B cell (primary cell): Measurements from ENCODE around the gene AK1. TPM values are rescaled to one million over a fixed set of nuclear protein-coding genes. Genes with fewer than 3 reads are reported as not detected.

ENCODE experiments used
- ATAC-seq: fragments of 200-7000 bp; cut with Tn5 transposase; one replicate; pipeline ENCODE4 v1.10.0; 2021; ENCODE audit warnings: low read depth, mild to moderate bottlenecking, moderate number of reproducible peaks, moderate library complexity
- CTCF ChIA-PET: fragments of 350-600 bp; sonication (Branson Sonifier 250); formaldehyde crosslinking; loops from one replicate; lab custom pipeline; 2021; ENCODE audit warnings: antibody characterized with exemption, inconsistent platforms; lab: Charles Lee
- POLR2A ChIA-PET: fragments of 350-600 bp; sonication (Branson Sonifier 250); formaldehyde crosslinking; loops from one replicate; lab custom pipeline; 2021; ENCODE audit warnings: antibody characterized with exemption; lab: Charles Lee
- DNase-seq: peaks from one replicate; pipeline ENCODE4 v3.0.0; 2013
- H2AFZ ChIP-seq: 2 replicates; pipeline ENCODE4 v1.6.1; 2012; ENCODE audit warnings: mild to moderate bottlenecking, low read depth, low read length; ENCODE audit not compliant: insufficient read depth, poor library complexity, severe bottlenecking
- H3K27ac ChIP-seq, 2 donors: 1 replicate in 1 of 2; 2 replicates in 1 of 2; pipeline ENCODE4 v1.5.1; 2012 to 2013; ENCODE audit warnings: low read length in 2 of 2, mild to moderate bottlenecking in 2 of 2, moderate library complexity in 1 of 2
- H3K27me3 ChIP-seq, 4 experiments: fragments of 200-600 bp in 1 of 4; sonication (generic) in 1 of 4; replicated peaks in 1 of 4; 1 replicate in 2 of 4; 2 replicates in 2 of 4; pipeline versions ENCODE4 v1.6.1 to v1.7.0; 2013 to 2016; ENCODE audit warnings: low read length in 3 of 4, mild to moderate bottlenecking in 2 of 4, mixed read lengths in 1 of 4, moderate library complexity in 1 of 4; ENCODE audit not compliant: insufficient read depth in 4 of 4, control insufficient read depth in 3 of 4; ENCODE audit errors: control extremely low read depth in 1 of 4
- H3K36me3 ChIP-seq, 2 experiments: replicated peaks in 1 of 2; 1 replicate in 1 of 2; 2 replicates in 1 of 2; pipeline versions ENCODE4 v1.6.1 to v1.7.1; 2013; ENCODE audit warnings: low read length in 1 of 2; ENCODE audit not compliant: insufficient read depth in 2 of 2, control insufficient read depth in 1 of 2; ENCODE audit errors: control extremely low read depth in 1 of 2, extremely low read depth in 1 of 2
- H3K4me1 ChIP-seq, 2 donors: fragments of 200-600 bp in 1 of 2; sonication (generic) in 1 of 2; 1 replicate in 1 of 2; 2 replicates in 1 of 2; pipeline versions ENCODE4 v1.5.1 to v1.6.1; 2013 to 2017; ENCODE audit warnings: low read length in 2 of 2; ENCODE audit not compliant: control insufficient read depth in 2 of 2, insufficient read depth in 2 of 2
- H3K4me2 ChIP-seq: replicated peaks from 2 replicates; pipeline ENCODE3; 2012; ENCODE audit warnings: mild to moderate bottlenecking, low read depth, low read length; ENCODE audit not compliant: poor library complexity, severe bottlenecking
- H3K4me3 ChIP-seq, 5 experiments: fragments of 200-600 bp in 1 of 5; sonication (generic) in 1 of 5; 1 replicate in 3 of 5; 2 replicates in 2 of 5; pipeline versions ENCODE4 v1.5.1 to v1.7.0; 2011 to 2016; ENCODE audit warnings: low read length in 4 of 5, mild to moderate bottlenecking in 4 of 5, low read depth in 2 of 5, control low read depth in 1 of 5, moderate library complexity in 1 of 5; ENCODE audit not compliant: insufficient read depth in 1 of 5; ENCODE audit errors: control extremely low read depth in 1 of 5, extremely low read depth in 1 of 5
- H3K79me2 ChIP-seq: fragments of 200-600 bp; sonication (generic); one replicate; pipeline ENCODE4 v1.6.0; 2016; ENCODE audit warnings: low read length; ENCODE audit not compliant: control insufficient read depth, insufficient read depth
- H3K9ac ChIP-seq: fragments of 200-600 bp; sonication (generic); 2 replicates; pipeline ENCODE4 v1.6.1; 2017; ENCODE audit warnings: mild to moderate bottlenecking, low read length, moderate library complexity
- H3K9me3 ChIP-seq, 3 donors: one replicate each; pipeline versions ENCODE4 v1.6.1 to v1.7.1; 2013; ENCODE audit warnings: low read length in 2 of 3; ENCODE audit not compliant: control insufficient read depth in 2 of 3, insufficient read depth in 1 of 3; ENCODE audit errors: control extremely low read depth in 1 of 3
- H4K20me1 ChIP-seq: 2 replicates; pipeline ENCODE4 v1.6.0; 2012; ENCODE audit warnings: mild to moderate bottlenecking, low read length; ENCODE audit not compliant: insufficient read depth, control insufficient read depth, poor library complexity, severe bottlenecking
- H3K27ac Mint-ChIP-seq: one replicate; pipeline ENCODE4 v1.8.0; 2021; ENCODE audit warnings: mixed read lengths
- H3K27me3 Mint-ChIP-seq: one replicate; pipeline ENCODE4 v1.8.0; 2021; ENCODE audit warnings: mixed read lengths
- H3K4me1 Mint-ChIP-seq: one replicate; pipeline ENCODE4 v1.8.0; 2021; ENCODE audit warnings: mixed read lengths
- H3K4me3 Mint-ChIP-seq: one replicate; pipeline ENCODE4 v1.8.0; 2021; ENCODE audit warnings: mixed read lengths
- H3K9me3 Mint-ChIP-seq: one replicate; pipeline ENCODE4 v1.8.0; 2022; ENCODE audit warnings: mixed read lengths; ENCODE audit not compliant: insufficient read depth
- EZH2 ChIP-seq: IDR thresholded peaks from 2 replicates; pipeline ENCODE4 v1.6.1; 2012; ENCODE audit warnings: borderline replicate concordance, low read depth, mild to moderate bottlenecking, moderate library complexity, low read length; ENCODE audit not compliant: insufficient read depth, poor library complexity, severe bottlenecking
- WGBS: methylation state at CpG from one replicate; pipeline ENCODE4 v1.1.5; 2013; ENCODE audit warnings: missing lambda C conversion rate; ENCODE audit not compliant: insufficient coverage; 5-methylcytosine and 5-hydroxymethylcytosine counted together
- intact Hi-C: fragments of 100-400 bp; cut with micrococcal nuclease; formaldehyde crosslinking; loops from one replicate; pipeline ENCODE4 v1.10.0; 2022
- polyA plus RNA-seq: library from polyadenylated mRNA; depleted of rRNA; stranded (reverse); fragments of >200 nt; gene quantifications from 2 replicates; pipeline ENCODE4 v1.2.3, GENCODE V29; 2012
- total RNA-seq, 2 donors: library from RNA; stranded (reverse); fragments of 120-200 nt in 1 of 2; gene quantifications; 1 replicate in 1 of 2; 2 replicates in 1 of 2; pipeline versions ENCODE4 v1.2.3 to v1.2.4, GENCODE V29; 2013 to 2022
- TF ChIP-seq, protein P1 (sequence below): fragments of 200-600 bp; IDR thresholded peaks from one replicate; pipeline ENCODE4 v1.8.0; 2022; ENCODE audit warnings: antibody characterized with exemption, mild to moderate bottlenecking

AK1 gene
- total and polyA plus RNA-seq, 2 donors (not counting 1 experiment from before 2014, with no cell fraction given) = 28.0 to 31.8 TPM

DNA sequence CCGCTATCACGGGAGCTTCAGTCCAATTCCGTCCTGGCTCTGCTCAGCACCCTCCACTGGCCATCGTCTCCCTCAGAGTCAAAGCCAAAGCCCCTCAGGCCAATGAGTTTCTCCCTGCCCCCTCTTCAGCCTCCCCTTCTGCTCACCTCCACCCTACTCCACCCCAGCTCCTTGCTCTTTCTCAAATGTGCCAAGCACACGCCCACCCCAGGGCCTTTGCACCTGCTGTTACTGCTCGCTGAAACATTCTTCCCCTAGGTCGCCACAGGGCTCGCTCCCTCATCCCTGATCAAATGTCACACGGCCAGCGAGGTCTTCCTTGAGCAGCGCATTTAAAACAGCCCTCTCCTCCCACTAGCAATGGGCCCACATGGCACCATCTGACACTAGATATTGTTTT, 16.7 kb downstream of the AK1 start:
- POLR2A ChIA-PET = interaction anchor here (1.0 kb wide), 1 partner anchor 76 kb away, joined by 8 read pairs; no protein-coding TSS in a partner anchor
- no peak overlapping the region for H3K4me3 Mint-ChIP-seq

DNA sequence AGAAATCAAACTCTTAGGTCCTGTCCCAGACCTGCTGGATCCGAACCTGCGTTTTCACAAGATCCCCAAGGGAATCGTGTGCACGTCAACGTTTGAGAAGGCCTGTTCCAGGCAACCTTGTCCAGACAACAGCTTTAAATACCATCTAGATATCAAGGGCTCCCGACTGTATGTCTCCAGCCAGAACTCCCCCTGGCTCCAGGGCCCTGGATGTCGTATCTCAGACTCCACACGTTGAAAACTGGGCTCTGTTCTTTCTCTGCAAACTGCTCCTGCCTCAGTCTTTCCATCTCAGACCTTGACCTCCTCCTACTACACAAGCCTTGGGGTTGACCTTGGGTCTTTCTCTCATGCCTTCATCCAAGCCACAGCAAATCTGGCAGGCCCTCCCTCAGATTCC, 17.2 kb downstream of the AK1 start:
- H3K4me2 ChIP-seq = no peak overlapping the region
- H3K9ac ChIP-seq = no peak overlapping the region
- no peaks in the 10 kb centered on the region for H3K9me3 ChIP-seq
- H3K27ac ChIP-seq = peak overlapping the region in 1 of 2 donors; percentile 28
- ATAC-seq = no peak
- no peaks in the 10 kb centered on the region for H3K27me3 ChIP-seq
- WGBS = 92% methylated on average over 8 of the region's 8 CpGs
- Mint-ChIP-seq H3K4me1 (peaks cover 54% of the 10 kb centered on the region), H3K4me3 (no peak overlapping the region), H3K27me3 (no peaks in the 10 kb centered on the region), H3K9me3 (no peaks in the 10 kb centered on the region), H3K27ac (peak overlapping the region; percentile 99)
- intact Hi-C loops = no loop called here
- H3K79me2 ChIP-seq = no peaks in the 10 kb centered on the region
- H4K20me1 ChIP-seq = no peaks in the 10 kb centered on the region
- H3K4me3 ChIP-seq = no peak overlapping the region
- H3K36me3 ChIP-seq = no peaks in the 10 kb centered on the region
- no peak for DNase-seq
- TF ChIP-seq, protein P1, sequence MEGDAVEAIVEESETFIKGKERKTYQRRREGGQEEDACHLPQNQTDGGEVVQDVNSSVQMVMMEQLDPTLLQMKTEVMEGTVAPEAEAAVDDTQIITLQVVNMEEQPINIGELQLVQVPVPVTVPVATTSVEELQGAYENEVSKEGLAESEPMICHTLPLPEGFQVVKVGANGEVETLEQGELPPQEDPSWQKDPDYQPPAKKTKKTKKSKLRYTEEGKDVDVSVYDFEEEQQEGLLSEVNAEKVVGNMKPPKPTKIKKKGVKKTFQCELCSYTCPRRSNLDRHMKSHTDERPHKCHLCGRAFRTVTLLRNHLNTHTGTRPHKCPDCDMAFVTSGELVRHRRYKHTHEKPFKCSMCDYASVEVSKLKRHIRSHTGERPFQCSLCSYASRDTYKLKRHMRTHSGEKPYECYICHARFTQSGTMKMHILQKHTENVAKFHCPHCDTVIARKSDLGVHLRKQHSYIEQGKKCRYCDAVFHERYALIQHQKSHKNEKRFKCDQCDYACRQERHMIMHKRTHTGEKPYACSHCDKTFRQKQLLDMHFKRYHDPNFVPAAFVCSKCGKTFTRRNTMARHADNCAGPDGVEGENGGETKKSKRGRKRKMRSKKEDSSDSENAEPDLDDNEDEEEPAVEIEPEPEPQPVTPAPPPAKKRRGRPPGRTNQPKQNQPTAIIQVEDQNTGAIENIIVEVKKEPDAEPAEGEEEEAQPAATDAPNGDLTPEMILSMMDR = no peak
- no peak for TF ChIP-seq EZH2
- POLR2A ChIA-PET = no interaction called here
- CTCF ChIA-PET = interaction anchor here (0.7 to 3.7 kb wide), 5 partner anchors 10 to 1652 kb away, joined by 3 to 19 read pairs (median 5); partner anchors contain the start of gene TOR2A
- peaks cover 54 to 79% of the 10 kb centered on the region in 2 donors for H3K4me1 ChIP-seq
- H2AFZ ChIP-seq = no peak overlapping the region

More for the DNA sequence above, 16.7 kb downstream of the AK1 start:
- Histone ChIP-seq H3K4me2 (no peak overlapping the region), H3K79me2 (no peaks in the 10 kb centered on the region), H2AFZ (no peak overlapping the region), H3K36me3 (no peaks in the 10 kb centered on the region), H3K9me3 (no peaks in the 10 kb centered on the region), H3K9ac (no peak overlapping the region), H3K27ac (peak overlapping the region in 1 of 2 donors; percentile 90), H3K4me3 (no peak overlapping the region), H3K27me3 (no peaks in the 10 kb centered on the region), H4K20me1 (no peaks in the 10 kb centered on the region), H3K4me1 (peaks cover 59 to 81% of the 10 kb centered on the region in 2 donors)
- H3K9me3 Mint-ChIP-seq = no peaks in the 10 kb centered on the region
- H3K27ac Mint-ChIP-seq = peak overlapping the region; percentile 99
- 97% methylated on average over 10 of the region's 11 CpGs for WGBS
- ATAC-seq = no peak
- intact Hi-C loops = no loop called here
- DNase-seq = no peak
- no peak for TF ChIP-seq EZH2
- TF ChIP-seq, protein P1 = no peak
- CTCF ChIA-PET = interaction anchor here (0.7 to 3.7 kb wide), 3 partner anchors 9 to 213 kb away, joined by 5 to 19 read pairs (median 9); partner anchors contain the start of gene TOR2A
- H3K27me3 Mint-ChIP-seq = no peaks in the 10 kb centered on the region
- peaks cover 56% of the 10 kb centered on the region for H3K4me1 Mint-ChIP-seq
